ENCODE data around the gene MRPS5. TPM values are rescaled to one million over a fixed set of nuclear protein-coding genes. Genes with fewer than 3 reads are reported as not detected.
A peak's percentile ranks its signal among the peaks of the same experiment; 100 is the strongest.
"Not testable (repeated sequence)": the region's sequence is repeated elsewhere in the genome, so short reads cannot be mapped to it uniquely, and the experiment has no call there.

MRPS5 gene
- total and polyA plus RNA-seq, 2 donors, result 71.5 to 161 TPM

- no peaks in the 10 kb centered on the region for H3K9me3 ChIP-seq (ENCODE audit: control insufficient read depth in 2 of 2, insufficient read depth in 1 of 2, low read length in 1 of 2)
- H3K4me1 ChIP-seq (ENCODE audit: control insufficient read depth in 2 of 2, insufficient read depth in 2 of 2, low read length in 2 of 2), result peaks cover 32 to 66% of the 10 kb centered on the region in 2 donors
- no peaks in the 10 kb centered on the region for H3K27me3 ChIP-seq (ENCODE audit: control insufficient read depth in 2 of 2, insufficient read depth in 1 of 2, low read length in 1 of 2)
- WGBS, result 90% methylated on average over 6 of the region's 6 CpGs
- DNase-seq (ENCODE audit: low read depth in 6 of 9, low spot score in 9 of 9), result no peak
- peaks cover 33 to 54% of the 10 kb centered on the region in 2 donors for H3K36me3 ChIP-seq (ENCODE audit: control insufficient read depth in 2 of 2, insufficient read depth in 2 of 2, low read length in 1 of 2)
- no peak overlapping the region for H3K4me3 ChIP-seq (ENCODE audit: low read length in 2 of 2)
- H3K27ac ChIP-seq (ENCODE audit: low read depth in 1 of 2, low read length in 1 of 2), result peak overlapping the region in 1 of 2 donors; percentile 37
These were observed 81.2 kb downstream of the MRPS5 start for GRCh38 chr2:95040426-95040825.

DNA sequence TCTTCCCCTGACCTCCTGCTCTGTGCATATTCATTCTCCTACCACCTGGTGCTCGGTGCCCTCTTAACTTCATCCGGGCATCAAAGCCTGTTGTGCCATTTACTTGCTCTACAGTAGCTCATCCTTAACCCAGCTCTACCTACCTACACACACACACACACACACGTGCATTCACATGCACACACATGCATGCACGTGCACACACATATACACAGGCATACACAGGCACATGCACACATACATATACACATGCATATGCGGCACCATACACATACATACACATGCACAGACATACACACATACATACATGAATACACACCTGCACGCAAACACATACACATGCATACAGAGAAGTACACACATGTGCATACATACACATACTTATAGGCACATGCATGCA is 81.6 kb downstream of the MRPS5 start:
- Histone ChIP-seq H3K27ac (ENCODE audit: low read depth in 1 of 2, low read length in 1 of 2) (peak overlapping the region in 1 of 2 donors; percentile 32), H3K4me3 (ENCODE audit: low read length in 2 of 2) (no peak overlapping the region), H3K36me3 (ENCODE audit: control insufficient read depth in 2 of 2, insufficient read depth in 2 of 2, low read length in 1 of 2) (peaks cover 29 to 51% of the 10 kb centered on the region in 2 donors), H3K4me1 (ENCODE audit: control insufficient read depth in 2 of 2, insufficient read depth in 2 of 2, low read length in 2 of 2) (peaks cover 31 to 66% of the 10 kb centered on the region in 2 donors), H3K9me3 (ENCODE audit: control insufficient read depth in 2 of 2, insufficient read depth in 1 of 2, low read length in 1 of 2) (no peaks in the 10 kb centered on the region), H3K27me3 (ENCODE audit: control insufficient read depth in 2 of 2, insufficient read depth in 1 of 2, low read length in 1 of 2) (no peaks in the 10 kb centered on the region)
- WGBS, result 80% methylated on average over 6 of the region's 6 CpGs
- DNase-seq (ENCODE audit: low read depth in 6 of 9, low spot score in 9 of 9), result no peak

DNA sequence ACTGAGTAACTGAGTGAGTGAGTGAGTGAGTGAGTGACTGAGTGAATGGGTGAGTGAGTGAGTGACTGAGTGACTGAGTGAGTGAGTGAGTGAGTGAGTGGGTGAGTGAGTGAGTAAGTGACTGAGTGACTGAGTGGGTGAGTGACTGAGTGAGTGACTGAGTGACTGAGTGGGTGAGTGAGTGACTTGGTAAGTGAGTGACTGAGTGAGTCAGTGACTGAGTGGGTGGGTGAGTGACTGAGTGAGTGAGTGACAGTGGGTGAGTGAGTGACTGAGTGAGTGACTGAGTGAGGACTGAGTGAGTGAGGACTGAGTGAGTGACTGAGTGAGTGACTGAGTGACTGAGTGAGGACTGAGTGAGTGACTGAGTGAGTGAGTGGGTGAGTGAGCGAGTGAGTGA is 82.2 kb downstream of the MRPS5 start:
- Histone ChIP-seq H3K27ac (ENCODE audit: low read depth in 1 of 2, low read length in 1 of 2) (peak overlapping the region in 1 of 2 donors; percentile 32), H3K4me1 (ENCODE audit: control insufficient read depth in 2 of 2, insufficient read depth in 2 of 2, low read length in 2 of 2) (peaks cover 30 to 66% of the 10 kb centered on the region in 2 donors), H3K9me3 (ENCODE audit: control insufficient read depth in 2 of 2, insufficient read depth in 1 of 2, low read length in 1 of 2) (no peaks in the 10 kb centered on the region), H3K27me3 (ENCODE audit: control insufficient read depth in 2 of 2, insufficient read depth in 1 of 2, low read length in 1 of 2) (no peaks in the 10 kb centered on the region), H3K36me3 (ENCODE audit: control insufficient read depth in 2 of 2, insufficient read depth in 2 of 2, low read length in 1 of 2) (peaks cover 27 to 51% of the 10 kb centered on the region in 2 donors), H3K4me3 (ENCODE audit: low read length in 2 of 2) (no peak overlapping the region)
- WGBS, result 92% methylated on average over 1 of the region's 1 CpG
- no peak for DNase-seq (ENCODE audit: low read depth in 6 of 9, low spot score in 9 of 9)

- WGBS, result 98% methylated on average over 4 of the region's 4 CpGs
- Histone ChIP-seq H3K9me3 (ENCODE audit: control insufficient read depth in 2 of 2, insufficient read depth in 1 of 2, low read length in 1 of 2) (no peaks in the 10 kb centered on the region), H3K4me1 (ENCODE audit: control insufficient read depth in 2 of 2, insufficient read depth in 2 of 2, low read length in 2 of 2) (peaks cover 29 to 66% of the 10 kb centered on the region in 2 donors), H3K4me3 (ENCODE audit: low read length in 2 of 2) (no peak overlapping the region), H3K36me3 (ENCODE audit: control insufficient read depth in 2 of 2, insufficient read depth in 2 of 2, low read length in 1 of 2) (peaks cover 31 to 51% of the 10 kb centered on the region in 2 donors), H3K27me3 (ENCODE audit: control insufficient read depth in 2 of 2, insufficient read depth in 1 of 2, low read length in 1 of 2) (no peaks in the 10 kb centered on the region), H3K27ac (ENCODE audit: low read depth in 1 of 2, low read length in 1 of 2) (no peak overlapping the region)
- DNase-seq (ENCODE audit: low read depth in 6 of 9, low spot score in 9 of 9), result no peak
These were observed 82.8 kb downstream of the MRPS5 start for GRCh38 chr2:95038635-95039298.

- not testable (repeated sequence) for H3K27me3 ChIP-seq (ENCODE audit: control insufficient read depth in 2 of 2, insufficient read depth in 1 of 2, low read length in 1 of 2); H3K9me3 ChIP-seq (ENCODE audit: control insufficient read depth in 2 of 2, insufficient read depth in 1 of 2, low read length in 1 of 2); H3K4me3 ChIP-seq (ENCODE audit: low read length in 2 of 2); H3K27ac ChIP-seq (ENCODE audit: low read depth in 1 of 2, low read length in 1 of 2); DNase-seq (ENCODE audit: low read depth in 6 of 9, low spot score in 9 of 9)
- 96% methylated on average over 3 of the region's 3 CpGs for WGBS
- peaks cover 33 to 51% of the 10 kb centered on the region in 2 donors for H3K36me3 ChIP-seq (ENCODE audit: control insufficient read depth in 2 of 2, insufficient read depth in 2 of 2, low read length in 1 of 2)
- H3K4me1 ChIP-seq (ENCODE audit: control insufficient read depth in 2 of 2, insufficient read depth in 2 of 2, low read length in 2 of 2), result peaks cover 24 to 62% of the 10 kb centered on the region in 2 donors
These were observed 83.6 kb downstream of the MRPS5 start for GRCh38 chr2:95037841-95038585.

DNA sequence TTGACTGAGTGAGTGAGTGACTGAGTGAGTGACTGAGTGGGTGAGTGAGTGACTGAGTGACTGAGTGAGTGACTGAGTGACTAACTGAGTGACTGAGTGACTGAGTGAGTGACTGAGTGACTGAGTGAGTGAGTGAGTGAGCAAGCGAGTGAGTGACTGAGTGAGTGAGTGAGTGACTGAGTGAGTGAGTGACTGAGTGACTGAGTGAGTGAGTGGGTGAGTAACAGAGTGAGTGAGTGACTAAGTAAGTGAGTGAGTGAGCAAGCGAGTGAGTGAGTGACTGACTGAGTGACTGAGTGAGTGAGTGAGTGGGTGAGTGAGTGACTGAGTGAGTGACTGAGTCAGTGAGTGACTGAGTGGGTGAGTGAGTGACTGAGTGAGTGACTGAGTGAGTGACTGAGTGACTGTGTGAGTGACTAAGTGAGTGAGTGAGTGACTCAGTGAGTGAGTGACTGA is 84.2 kb downstream of the MRPS5 start:
- H3K4me3 ChIP-seq (ENCODE audit: low read length in 2 of 2), result no peak overlapping the region
- WGBS, result 98% methylated on average over 2 of the region's 2 CpGs

GRCh38 chr2:95036596-95037383 is 84.8 kb downstream of the MRPS5 start:
- H3K4me1 ChIP-seq (ENCODE audit: control insufficient read depth in 2 of 2, insufficient read depth in 2 of 2, low read length in 2 of 2), result peaks cover 13 to 56% of the 10 kb centered on the region in 2 donors
- no peak overlapping the region for H3K27ac ChIP-seq (ENCODE audit: low read depth in 1 of 2, low read length in 1 of 2)
- WGBS, result 98% methylated on average over 3 of the region's 3 CpGs
- DNase-seq (ENCODE audit: low read depth in 6 of 9, low spot score in 9 of 9), result no peak
- H3K27me3 ChIP-seq (ENCODE audit: control insufficient read depth in 2 of 2, insufficient read depth in 1 of 2, low read length in 1 of 2), result no peaks in the 10 kb centered on the region
- H3K9me3 ChIP-seq (ENCODE audit: control insufficient read depth in 2 of 2, insufficient read depth in 1 of 2, low read length in 1 of 2), result no peaks in the 10 kb centered on the region
- no peak overlapping the region for H3K4me3 ChIP-seq (ENCODE audit: low read length in 2 of 2)
- H3K36me3 ChIP-seq (ENCODE audit: control insufficient read depth in 2 of 2, insufficient read depth in 2 of 2, low read length in 1 of 2), result peaks cover 37 to 46% of the 10 kb centered on the region in 2 donors

More for the DNA sequence above, 84.2 kb downstream of the MRPS5 start:
- Histone ChIP-seq H3K27ac (ENCODE audit: low read depth in 1 of 2, low read length in 1 of 2) (no peak overlapping the region), H3K36me3 (ENCODE audit: control insufficient read depth in 2 of 2, insufficient read depth in 2 of 2, low read length in 1 of 2) (peaks cover 34 to 49% of the 10 kb centered on the region in 2 donors), H3K9me3 (ENCODE audit: control insufficient read depth in 2 of 2, insufficient read depth in 1 of 2, low read length in 1 of 2) (no peaks in the 10 kb centered on the region), H3K4me1 (ENCODE audit: control insufficient read depth in 2 of 2, insufficient read depth in 2 of 2, low read length in 2 of 2) (peaks cover 18 to 56% of the 10 kb centered on the region in 2 donors), H3K27me3 (ENCODE audit: control insufficient read depth in 2 of 2, insufficient read depth in 1 of 2, low read length in 1 of 2) (no peaks in the 10 kb centered on the region)
- DNase-seq (ENCODE audit: low read depth in 6 of 9, low spot score in 9 of 9), result no peak

Data from thymus (tissue), 11 donors.